Measurements from ENCODE around the gene ERGIC1. TPM values are rescaled to one million over a fixed set of nuclear protein-coding genes. Genes with fewer than 3 reads are reported as not detected.

Gene ERGIC1
- total and polyA plus RNA-seq, 2 experiments from 2014 or later, result 25.2 to 92.2 TPM

GRCh38 chr5:172830876-172831662 lies 3.0 kb upstream of the ERGIC1 start:
- Mint-ChIP-seq H3K4me1 (peaks cover 31% of the 10 kb centered on the region), H3K9me3 (peaks cover 7% of the 10 kb centered on the region; the same call in 2 of the 3 replicates), H3K4me3 (no peak overlapping the region), H3K27ac (no peak overlapping the region), H3K27me3 (ENCODE audit: insufficient read depth, low read depth, poor library complexity) (peaks cover 8% of the 10 kb centered on the region), H3K36me3 (ENCODE audit: low read depth) (0 out of 3 replicates have a peak, but pooled peaks cover 2% of the 10 kb centered on the region)
- Histone ChIP-seq H2AFZ (no peak overlapping the region), H3K4me1 (ENCODE audit: insufficient read depth) (peaks cover 25% of the 10 kb centered on the region), H3F3A (replicated peaks; ENCODE audit: low read depth) (peaks cover 7% of the 10 kb centered on the region; the same call in 1 of the 2 replicates), H3K79me2 (replicated peaks; ENCODE audit: insufficient read depth) (peaks cover 16% of the 10 kb centered on the region), H3K9me2 (ENCODE audit: insufficient read depth) (no peaks in the 10 kb centered on the region), H3K4me3 (no peak overlapping the region), H3K27me3 (ENCODE audit: insufficient read depth) (no peaks in the 10 kb centered on the region), H3K36me3 (ENCODE audit: insufficient read depth) (no peaks in the 10 kb centered on the region), H4K20me1 (replicated peaks; ENCODE audit: insufficient read depth) (no peaks in the 10 kb centered on the region; the same call in 1 of the 2 replicates), H3K27ac (ENCODE audit: low read depth) (no peak overlapping the region), H3K4me2 (no peak overlapping the region)
- no peak for TF ChIP-seq POLR2AphosphoS5 (IDR thresholded peaks at IDR 0.05; ENCODE audit: low read depth)
- no peak for TF ChIP-seq JUNB (IDR thresholded peaks at IDR 0.05; ENCODE audit: unreplicated experiment)
- no peak for TF ChIP-seq ZNF331 (CRISPR knock-in tag; IDR thresholded peaks at IDR 0.05; ENCODE audit: low read depth)
- TF ChIP-seq NANOG (IDR thresholded peaks at IDR 0.05; ENCODE audit: borderline replicate concordance), result no peak
- no peak for TF ChIP-seq ZNF114 (CRISPR knock-in tag; IDR thresholded peaks at IDR 0.05)
- TF ChIP-seq REST (IDR thresholded peaks at IDR 0.05; ENCODE audit: unreplicated experiment), result no peak
- no peak for TF ChIP-seq ZNF462 (CRISPR knock-in tag; IDR thresholded peaks at IDR 0.05)
- TF ChIP-seq, protein P1, sequence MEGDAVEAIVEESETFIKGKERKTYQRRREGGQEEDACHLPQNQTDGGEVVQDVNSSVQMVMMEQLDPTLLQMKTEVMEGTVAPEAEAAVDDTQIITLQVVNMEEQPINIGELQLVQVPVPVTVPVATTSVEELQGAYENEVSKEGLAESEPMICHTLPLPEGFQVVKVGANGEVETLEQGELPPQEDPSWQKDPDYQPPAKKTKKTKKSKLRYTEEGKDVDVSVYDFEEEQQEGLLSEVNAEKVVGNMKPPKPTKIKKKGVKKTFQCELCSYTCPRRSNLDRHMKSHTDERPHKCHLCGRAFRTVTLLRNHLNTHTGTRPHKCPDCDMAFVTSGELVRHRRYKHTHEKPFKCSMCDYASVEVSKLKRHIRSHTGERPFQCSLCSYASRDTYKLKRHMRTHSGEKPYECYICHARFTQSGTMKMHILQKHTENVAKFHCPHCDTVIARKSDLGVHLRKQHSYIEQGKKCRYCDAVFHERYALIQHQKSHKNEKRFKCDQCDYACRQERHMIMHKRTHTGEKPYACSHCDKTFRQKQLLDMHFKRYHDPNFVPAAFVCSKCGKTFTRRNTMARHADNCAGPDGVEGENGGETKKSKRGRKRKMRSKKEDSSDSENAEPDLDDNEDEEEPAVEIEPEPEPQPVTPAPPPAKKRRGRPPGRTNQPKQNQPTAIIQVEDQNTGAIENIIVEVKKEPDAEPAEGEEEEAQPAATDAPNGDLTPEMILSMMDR (conservative IDR thresholded peaks at IDR 0.05; ENCODE audit: low read depth in 2 of 2), result no peak
- no peak for TF ChIP-seq CREB1 (CRISPR knock-in tag; IDR thresholded peaks at IDR 0.05; ENCODE audit: low read depth)
- TF ChIP-seq EZH2 (IDR thresholded peaks at IDR 0.05; ENCODE audit: low read depth, unreplicated experiment), result no peak
- no peak for TF ChIP-seq EZH2phosphoT487 (IDR thresholded peaks at IDR 0.05; ENCODE audit: unreplicated experiment)
- no peak for TF ChIP-seq STAT1 (IDR thresholded peaks at IDR 0.05; ENCODE audit: unreplicated experiment)
- ATAC-seq (no peak), DNase-seq (ENCODE audit: low spot score) (no peak)
